ENCODE results near the gene ADD2. TPM values are rescaled to one million over a fixed set of nuclear protein-coding genes. Genes with fewer than 3 reads are reported as not detected.

ADD2 gene
- total RNA-seq, 1 experiment from 2014 or later, result 0.23 TPM

DNA sequence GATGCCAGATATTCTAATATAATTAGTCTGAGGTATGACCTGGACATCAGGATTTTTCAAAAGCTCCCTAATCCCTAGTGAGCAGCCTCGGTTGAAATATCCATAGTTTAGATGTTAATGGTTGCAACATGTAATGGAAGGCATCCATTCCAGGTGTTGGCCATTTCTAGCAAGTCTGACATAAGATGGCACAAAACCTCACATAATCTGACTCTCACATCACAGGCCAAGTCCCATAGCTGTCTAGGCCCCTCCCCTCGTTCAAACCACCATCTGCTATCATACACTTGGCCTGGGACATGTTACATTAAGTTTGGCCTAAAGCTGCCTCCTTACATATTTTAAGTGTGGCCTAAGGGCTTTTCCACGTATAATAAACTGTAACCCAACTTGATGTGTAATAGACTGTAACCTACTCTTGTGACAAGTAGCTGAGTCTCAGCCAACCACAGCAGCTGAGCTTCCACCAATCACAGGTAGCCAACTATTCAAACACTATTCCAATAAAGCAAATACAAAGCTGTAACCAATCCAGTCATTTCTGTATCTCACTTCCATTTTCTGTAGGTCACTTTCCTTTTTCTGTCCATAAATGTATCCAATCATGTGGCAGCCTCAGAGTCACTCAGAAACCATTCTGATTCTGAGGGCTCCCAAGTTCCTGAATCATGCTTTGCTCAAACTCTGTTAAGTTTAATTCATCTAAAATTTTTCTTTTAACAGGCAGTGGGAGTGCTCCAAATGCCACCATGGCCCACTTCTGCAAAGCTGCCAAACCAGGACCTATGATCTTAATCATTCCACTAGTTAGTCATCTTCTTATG lies 59.4 kb downstream of the ADD2 start:
- no peak overlapping the region for H3K4me3 Mint-ChIP-seq (ENCODE audit: unreplicated experiment)
- TF ChIP-seq, protein P1, sequence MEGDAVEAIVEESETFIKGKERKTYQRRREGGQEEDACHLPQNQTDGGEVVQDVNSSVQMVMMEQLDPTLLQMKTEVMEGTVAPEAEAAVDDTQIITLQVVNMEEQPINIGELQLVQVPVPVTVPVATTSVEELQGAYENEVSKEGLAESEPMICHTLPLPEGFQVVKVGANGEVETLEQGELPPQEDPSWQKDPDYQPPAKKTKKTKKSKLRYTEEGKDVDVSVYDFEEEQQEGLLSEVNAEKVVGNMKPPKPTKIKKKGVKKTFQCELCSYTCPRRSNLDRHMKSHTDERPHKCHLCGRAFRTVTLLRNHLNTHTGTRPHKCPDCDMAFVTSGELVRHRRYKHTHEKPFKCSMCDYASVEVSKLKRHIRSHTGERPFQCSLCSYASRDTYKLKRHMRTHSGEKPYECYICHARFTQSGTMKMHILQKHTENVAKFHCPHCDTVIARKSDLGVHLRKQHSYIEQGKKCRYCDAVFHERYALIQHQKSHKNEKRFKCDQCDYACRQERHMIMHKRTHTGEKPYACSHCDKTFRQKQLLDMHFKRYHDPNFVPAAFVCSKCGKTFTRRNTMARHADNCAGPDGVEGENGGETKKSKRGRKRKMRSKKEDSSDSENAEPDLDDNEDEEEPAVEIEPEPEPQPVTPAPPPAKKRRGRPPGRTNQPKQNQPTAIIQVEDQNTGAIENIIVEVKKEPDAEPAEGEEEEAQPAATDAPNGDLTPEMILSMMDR (IDR thresholded peaks at IDR 0.05; ENCODE audit: unreplicated experiment), result no peak
- no peaks in the 10 kb centered on the region for H3K27me3 Mint-ChIP-seq (ENCODE audit: insufficient read depth, unreplicated experiment)
- BruUV-seq (replicated peaks), result no TSS peak
- ChIA-PET POLR2A (interaction anchor here (0.9 kb wide), 1 partner anchor 9 kb away, joined by 3 read pairs; no protein-coding TSS in a partner anchor), CTCF (interaction anchor here (0.5 to 1.2 kb wide), 3 partner anchors 27 to 516 kb away, joined by 3 to 4 read pairs (median 3); no protein-coding TSS in a partner anchor)
- H3K36me3 Mint-ChIP-seq (ENCODE audit: insufficient read depth, unreplicated experiment), result no peaks in the 10 kb centered on the region
- H3K4me1 Mint-ChIP-seq (ENCODE audit: insufficient read depth, unreplicated experiment), result no peaks in the 10 kb centered on the region
- intact Hi-C loops (cut with micrococcal nuclease), result no loop called here
- no peak for DNase-seq (ENCODE audit: unreplicated experiment)
- H3K27ac Mint-ChIP-seq (ENCODE audit: low read depth, unreplicated experiment), result no peak overlapping the region
- no peaks in the 10 kb centered on the region for H3K9me3 Mint-ChIP-seq (ENCODE audit: unreplicated experiment)

DNA sequence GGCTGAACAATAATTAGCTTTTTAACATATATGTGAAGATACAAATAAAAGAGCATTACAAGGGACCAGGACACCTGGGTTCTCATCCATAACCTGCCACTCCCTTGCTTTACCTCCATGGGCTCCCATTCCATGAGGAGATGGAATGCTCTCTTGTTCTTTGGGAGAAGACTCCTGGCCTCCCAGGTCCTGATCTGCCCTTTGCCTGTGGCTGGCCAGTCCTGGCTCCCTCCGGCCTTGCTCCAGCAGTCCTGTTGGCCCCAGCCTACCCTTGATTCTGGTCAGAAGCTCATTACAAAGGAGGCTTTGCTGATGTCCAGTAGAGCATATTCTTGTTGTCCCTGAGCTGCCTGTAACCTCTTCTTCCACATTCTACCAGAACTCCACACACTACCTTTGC lies 60.3 kb downstream of the ADD2 start:
- H3K9me3 Mint-ChIP-seq (ENCODE audit: unreplicated experiment), result no peaks in the 10 kb centered on the region
- no peaks in the 10 kb centered on the region for H3K4me1 Mint-ChIP-seq (ENCODE audit: insufficient read depth, unreplicated experiment)
- H3K36me3 Mint-ChIP-seq (ENCODE audit: insufficient read depth, unreplicated experiment), result no peaks in the 10 kb centered on the region
- H3K4me3 Mint-ChIP-seq (ENCODE audit: unreplicated experiment), result no peak overlapping the region
- intact Hi-C loops (cut with micrococcal nuclease), result no loop called here
- ChIA-PET POLR2A (no interaction called here), CTCF (interaction anchor here (0.6 to 1.2 kb wide), 3 partner anchors 27 to 212 kb away, joined by 3 to 4 read pairs (median 3); no protein-coding TSS in a partner anchor)
- H3K27ac Mint-ChIP-seq (ENCODE audit: low read depth, unreplicated experiment), result no peak overlapping the region
- no peak for DNase-seq (ENCODE audit: unreplicated experiment)
- TF ChIP-seq, protein P1 (IDR thresholded peaks at IDR 0.05; ENCODE audit: unreplicated experiment), result no peak
- no TSS peak for BruUV-seq (replicated peaks)
- no peaks in the 10 kb centered on the region for H3K27me3 Mint-ChIP-seq (ENCODE audit: insufficient read depth, unreplicated experiment)

DNA sequence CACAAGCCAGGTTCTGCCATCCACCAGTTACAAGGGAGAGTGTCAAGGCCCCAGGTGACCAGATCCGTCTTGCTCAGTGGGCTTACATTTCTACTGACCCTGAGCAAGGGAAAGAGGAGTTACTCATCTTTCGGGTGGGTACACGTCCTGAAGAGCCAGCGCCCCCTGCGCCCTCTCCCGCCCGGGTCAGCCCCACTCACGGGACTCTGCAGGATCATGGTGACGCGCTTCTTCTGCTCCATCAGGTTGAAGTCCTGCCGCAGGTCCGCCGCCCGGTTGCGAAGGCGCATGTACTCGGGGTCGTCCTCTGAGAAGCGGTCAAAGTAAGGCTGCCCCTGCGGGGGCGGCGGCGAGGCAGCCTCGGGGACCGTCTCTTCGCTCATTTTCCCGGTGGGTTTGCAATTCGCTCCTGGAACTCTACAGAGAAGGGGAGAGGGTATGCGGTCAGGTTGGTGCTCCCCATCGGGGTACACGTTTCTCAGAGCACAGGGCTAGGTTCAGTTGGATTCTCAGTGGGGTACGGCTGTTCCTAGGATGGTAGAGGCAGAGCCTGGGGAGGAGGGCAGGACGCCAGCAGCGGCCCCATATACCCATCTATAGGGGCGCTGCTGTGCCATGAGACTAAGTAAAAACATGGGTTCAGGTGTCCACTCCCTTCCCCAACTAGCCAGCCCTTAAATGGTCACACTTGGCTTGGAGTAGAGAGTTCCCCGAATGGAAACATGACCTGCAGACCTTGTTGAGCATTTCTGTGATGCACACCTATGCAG lies 61.8 kb downstream of the ADD2 start:
- H3K4me3 Mint-ChIP-seq (ENCODE audit: unreplicated experiment), result no peak overlapping the region
- no TSS peak for BruUV-seq (replicated peaks)
- no peak overlapping the region for H3K27ac Mint-ChIP-seq (ENCODE audit: low read depth, unreplicated experiment)
- DNase-seq (ENCODE audit: unreplicated experiment), result no peak
- no peaks in the 10 kb centered on the region for H3K27me3 Mint-ChIP-seq (ENCODE audit: insufficient read depth, unreplicated experiment)
- TF ChIP-seq, protein P1 (IDR thresholded peaks at IDR 0.05; ENCODE audit: unreplicated experiment), result no peak
- ChIA-PET CTCF (interaction anchor here (0.6 kb wide), 1 partner anchor 877 kb away, joined by 5 read pairs; no protein-coding TSS in a partner anchor), POLR2A (no interaction called here)
- no peaks in the 10 kb centered on the region for H3K9me3 Mint-ChIP-seq (ENCODE audit: unreplicated experiment)
- intact Hi-C loops (cut with micrococcal nuclease), result no loop called here
- H3K4me1 Mint-ChIP-seq (ENCODE audit: insufficient read depth, unreplicated experiment), result no peaks in the 10 kb centered on the region
- H3K36me3 Mint-ChIP-seq (ENCODE audit: insufficient read depth, unreplicated experiment), result no peaks in the 10 kb centered on the region

DNA sequence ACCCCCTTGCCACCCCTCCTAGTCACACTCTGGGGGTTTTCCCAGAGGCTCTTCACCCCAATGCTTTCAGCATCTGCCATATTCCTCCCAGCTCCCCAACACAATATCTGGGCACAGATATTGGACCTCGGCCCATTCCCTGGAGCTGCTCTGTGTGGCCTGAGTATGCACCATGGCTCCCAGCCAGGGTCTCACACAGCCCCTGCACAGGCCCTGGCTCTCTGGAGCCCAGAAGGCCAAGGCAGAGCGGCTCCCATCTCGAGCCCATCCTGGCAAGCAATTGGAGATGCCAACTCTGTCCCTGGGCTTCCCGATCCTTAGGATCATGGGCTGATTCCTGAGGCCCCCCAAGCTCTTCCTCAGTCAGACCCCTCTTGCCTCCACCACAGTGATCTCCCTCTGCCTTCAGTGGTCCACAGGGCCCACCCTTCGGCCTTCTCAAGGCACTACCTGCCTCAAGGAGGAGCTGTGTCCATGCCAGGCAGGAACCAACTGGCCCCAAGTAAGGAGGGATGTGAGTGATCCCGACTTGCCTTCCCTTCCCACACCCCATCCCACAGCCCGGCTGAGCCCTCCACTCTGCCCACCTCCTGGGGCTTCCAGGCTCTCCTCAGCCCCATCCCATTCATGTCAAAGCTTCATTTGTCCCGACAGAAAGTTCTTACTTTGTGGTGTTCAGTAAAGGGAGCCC lies 62.7 kb downstream of the ADD2 start:
- Mint-ChIP-seq H3K4me1 (ENCODE audit: insufficient read depth, unreplicated experiment) (no peaks in the 10 kb centered on the region), H3K36me3 (ENCODE audit: insufficient read depth, unreplicated experiment) (no peaks in the 10 kb centered on the region), H3K9me3 (ENCODE audit: unreplicated experiment) (no peaks in the 10 kb centered on the region), H3K27ac (ENCODE audit: low read depth, unreplicated experiment) (no peak overlapping the region), H3K4me3 (ENCODE audit: unreplicated experiment) (no peak overlapping the region), H3K27me3 (ENCODE audit: insufficient read depth, unreplicated experiment) (no peaks in the 10 kb centered on the region)
- BruUV-seq (replicated peaks), result no TSS peak
- no peak for DNase-seq (ENCODE audit: unreplicated experiment)
- TF ChIP-seq, protein P1 (IDR thresholded peaks at IDR 0.05; ENCODE audit: unreplicated experiment), result no peak
- ChIA-PET POLR2A (no interaction called here), CTCF (interaction anchor here (0.6 kb wide), 1 partner anchor 876 kb away, joined by 5 read pairs; no protein-coding TSS in a partner anchor)
- intact Hi-C loops (cut with micrococcal nuclease), result no loop called here
